Activated naive CD4-positive, alpha-beta T cell treated with anti-CD3 and anti-CD28 coated beads, Interleukin-2, amount 10 ng/mL, durations not matched to agents 7 days and 5 days (primary cell): ENCODE data around the gene ICA1.
"Not testable (repeated sequence)": the region's sequence is repeated elsewhere in the genome, so short reads cannot be mapped to it uniquely, and the experiment has no call there.

Source experiments
- CTCF ChIA-PET: fragments of 350-600 bp; sonication (Branson Sonifier 250); formaldehyde crosslinking; loops from one replicate; lab custom pipeline; 2021; ENCODE audit warnings: antibody characterized with exemption; lab: Charles Lee
- DNase-seq: peaks from one replicate; pipeline ENCODE4 v3.0.0-alpha.2; 2020
- H3K27ac Mint-ChIP-seq: one replicate; pipeline ENCODE4 v1.8.0; 2021; ENCODE audit warnings: mild to moderate bottlenecking, moderate library complexity, mixed read lengths
- H3K27me3 Mint-ChIP-seq: one replicate; pipeline ENCODE4 v1.8.0; 2021; ENCODE audit warnings: mild to moderate bottlenecking, mixed read lengths
- H3K36me3 Mint-ChIP-seq: one replicate; pipeline ENCODE4 v1.8.0; 2021; ENCODE audit warnings: mixed read lengths
- H3K4me1 Mint-ChIP-seq: one replicate; pipeline ENCODE4 v1.8.0; 2021; ENCODE audit warnings: mixed read lengths
- H3K4me3 Mint-ChIP-seq: one replicate; pipeline ENCODE4 v1.8.0; 2021; ENCODE audit warnings: mild to moderate bottlenecking, moderate library complexity, mixed read lengths
- H3K9me3 Mint-ChIP-seq: one replicate; pipeline ENCODE4 v1.8.0; 2021; ENCODE audit warnings: mixed read lengths

ICA1 gene

DNA sequence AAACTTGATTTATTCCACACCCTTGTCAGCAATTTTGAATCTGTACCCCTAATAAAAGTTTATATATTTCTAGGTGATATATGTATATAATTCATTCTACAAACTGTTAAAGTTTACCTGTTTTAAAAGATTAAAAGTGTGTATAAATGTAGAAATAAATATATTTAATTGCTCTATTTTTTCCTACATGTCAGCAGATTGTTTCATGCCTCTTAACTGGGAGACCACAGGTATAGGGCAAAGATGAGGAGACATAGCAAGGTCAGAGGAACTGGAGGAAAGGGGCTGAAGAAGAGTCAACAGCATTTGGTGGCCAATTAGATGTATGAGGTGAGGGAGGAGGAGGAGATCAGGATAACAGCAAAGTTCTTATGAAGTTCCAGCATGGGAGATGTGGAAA lies 183.5 kb downstream of the ICA1 start:
- H3K27ac Mint-ChIP-seq = no peak overlapping the region

DNA sequence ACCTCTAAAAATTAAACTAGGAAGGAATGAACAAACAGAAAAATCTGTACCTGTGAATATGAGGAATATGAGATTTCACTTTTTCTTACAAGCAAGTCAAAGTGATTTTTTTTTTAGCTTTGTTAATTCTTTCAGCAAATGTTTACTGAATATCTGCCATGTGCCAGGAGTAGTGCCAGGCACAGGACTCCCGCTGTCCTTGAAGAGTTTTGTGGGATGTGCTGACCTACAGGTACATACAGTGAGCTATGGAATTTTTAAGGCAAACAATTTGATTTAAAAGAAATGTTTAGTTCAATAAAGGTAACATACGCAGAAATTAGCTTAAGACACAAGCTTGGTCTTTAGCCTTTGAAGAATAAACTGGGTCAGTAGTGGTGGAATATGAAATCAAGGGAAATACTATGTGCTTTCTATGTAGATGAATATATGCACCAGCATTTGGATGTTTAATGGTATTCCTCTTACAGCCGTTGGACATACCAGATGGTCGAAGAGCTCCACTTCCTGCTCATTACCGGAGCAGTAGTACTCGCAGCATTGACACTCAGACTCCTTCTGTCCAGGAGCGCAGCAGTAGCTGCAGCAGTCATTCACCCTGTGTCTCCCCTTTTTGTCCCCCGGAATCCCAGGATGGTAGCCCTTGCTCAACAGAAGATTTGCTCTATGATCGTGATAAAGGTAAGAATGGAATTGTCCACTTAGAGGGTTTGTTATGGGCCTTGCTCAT lies 191.4 kb downstream of the ICA1 start:
- H3K36me3 Mint-ChIP-seq = peaks cover 40% of the 10 kb centered on the region
- DNase-seq = no peak
- no peaks in the 10 kb centered on the region for H3K27me3 Mint-ChIP-seq
- no peaks in the 10 kb centered on the region for H3K9me3 Mint-ChIP-seq
- no peak overlapping the region for H3K4me3 Mint-ChIP-seq
- no peaks in the 10 kb centered on the region for H3K4me1 Mint-ChIP-seq
- CTCF ChIA-PET = interaction anchor here (1.5 kb wide), 1 partner anchor 14 kb away, joined by 4 read pairs; no protein-coding TSS in a partner anchor
- H3K27ac Mint-ChIP-seq = no peak overlapping the region

More for the DNA sequence above, 183.5 kb downstream of the ICA1 start:
- no peaks in the 10 kb centered on the region for H3K27me3 Mint-ChIP-seq
- H3K36me3 Mint-ChIP-seq = peaks cover 13% of the 10 kb centered on the region
- no peak overlapping the region for H3K4me3 Mint-ChIP-seq
- CTCF ChIA-PET = no interaction called here
- no peaks in the 10 kb centered on the region for H3K4me1 Mint-ChIP-seq
- H3K9me3 Mint-ChIP-seq = no peaks in the 10 kb centered on the region
- DNase-seq = no peak

DNA sequence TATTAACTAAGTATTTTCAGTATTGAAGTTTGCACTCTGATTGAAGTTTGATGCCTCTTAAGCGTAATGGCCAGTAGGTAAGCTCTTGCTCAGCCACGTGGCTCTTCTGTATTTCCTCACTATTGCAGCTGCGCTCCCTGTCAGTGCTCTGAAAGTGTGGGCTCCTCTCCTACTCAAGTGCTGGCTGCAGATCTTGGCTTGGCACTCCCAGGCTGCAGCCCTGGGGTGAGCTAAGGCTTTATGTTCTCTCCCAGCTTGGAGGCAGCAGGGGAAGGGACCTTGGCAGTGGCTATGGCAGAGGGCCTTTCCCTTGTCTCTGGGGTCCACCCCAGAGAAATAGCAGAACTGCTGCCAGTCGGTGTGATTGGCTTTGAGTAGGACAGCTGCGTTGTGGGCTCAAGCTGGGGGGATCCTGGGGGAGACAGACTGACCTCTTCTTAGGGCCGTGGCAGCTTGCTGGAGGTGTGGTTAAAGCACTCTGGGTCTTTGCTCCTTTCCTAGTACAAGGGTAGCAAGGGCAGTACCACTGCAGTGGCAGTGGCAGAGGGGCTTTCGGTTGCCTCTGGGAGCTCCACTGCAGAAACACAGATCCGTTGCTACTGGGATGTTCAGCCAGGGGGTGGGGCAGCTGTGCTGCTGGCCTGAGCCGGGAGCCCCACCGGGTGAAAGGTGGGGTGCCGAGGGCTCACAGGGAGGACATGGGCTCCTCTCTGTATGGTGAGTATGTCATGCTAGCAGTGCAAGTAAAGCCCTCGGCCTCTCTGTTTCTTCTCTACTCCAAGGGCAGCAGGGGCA lies 192.9 kb downstream of the ICA1 start:
- H3K27me3 Mint-ChIP-seq = no peaks in the 10 kb centered on the region
- peaks cover 43% of the 10 kb centered on the region for H3K36me3 Mint-ChIP-seq
- no peak for DNase-seq
- peaks cover under 1% of the 10 kb centered on the region for H3K9me3 Mint-ChIP-seq
- CTCF ChIA-PET = no interaction called here
- no peak overlapping the region for H3K27ac Mint-ChIP-seq
- no peak overlapping the region for H3K4me3 Mint-ChIP-seq
- H3K4me1 Mint-ChIP-seq = peaks cover under 1% of the 10 kb centered on the region

DNA sequence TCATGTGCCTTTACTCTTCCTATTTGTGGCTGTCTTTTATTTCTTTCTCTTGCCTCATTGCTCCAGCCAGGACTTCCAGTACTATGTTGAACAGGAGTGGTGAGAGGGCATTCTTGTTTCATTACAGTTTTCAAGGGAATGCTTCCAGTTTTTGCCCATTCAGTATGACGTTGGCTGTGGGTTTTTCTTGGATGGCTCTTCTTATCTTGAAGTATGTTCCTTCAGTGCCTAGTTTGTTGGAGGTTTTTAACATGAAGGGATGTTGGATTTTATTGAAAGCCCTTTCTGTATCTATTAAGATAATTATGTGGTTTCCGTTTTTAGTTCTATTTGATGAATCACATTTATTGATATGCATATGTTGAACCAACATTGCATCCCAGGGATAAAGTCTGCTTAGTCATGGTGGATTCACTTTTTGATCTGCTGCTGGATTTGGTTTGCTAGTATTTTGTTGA lies 196.6 kb downstream of the ICA1 start:
- Mint-ChIP-seq H3K9me3 (peaks cover 8% of the 10 kb centered on the region), H3K27me3 (no peaks in the 10 kb centered on the region), H3K27ac (no peak overlapping the region), H3K4me3 (no peak overlapping the region), H3K36me3 (peaks cover 53% of the 10 kb centered on the region), H3K4me1 (peaks cover 8% of the 10 kb centered on the region)
- CTCF ChIA-PET = interaction anchor here (1.2 kb wide), 1 partner anchor 10 kb away, joined by 3 read pairs; no protein-coding TSS in a partner anchor
- DNase-seq = no peak

DNA sequence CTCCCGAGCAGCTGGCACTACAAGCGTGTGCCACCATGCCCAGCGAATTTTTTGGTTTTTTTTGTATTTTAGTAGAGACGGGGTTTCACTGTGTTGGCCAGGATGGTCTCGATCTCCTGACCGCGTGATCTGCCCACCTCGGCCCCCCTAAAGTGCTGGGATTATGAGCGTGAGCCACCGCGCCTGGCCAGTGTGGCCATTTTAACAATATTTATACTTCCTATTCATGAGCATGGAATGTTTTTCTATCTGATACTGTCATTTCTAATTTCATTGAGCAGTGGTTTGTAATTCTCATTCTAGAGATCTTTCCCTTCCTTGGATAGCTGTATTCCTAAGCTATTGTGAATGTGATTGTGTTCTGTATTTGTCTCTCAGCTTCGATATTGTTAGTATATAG lies 197.1 kb downstream of the ICA1 start:
- no peak overlapping the region for H3K4me3 Mint-ChIP-seq
- H3K4me1 Mint-ChIP-seq = peaks cover 8% of the 10 kb centered on the region
- peaks cover 55% of the 10 kb centered on the region for H3K36me3 Mint-ChIP-seq
- no peak overlapping the region for H3K27ac Mint-ChIP-seq
- H3K9me3 Mint-ChIP-seq = peaks cover 8% of the 10 kb centered on the region
- no peaks in the 10 kb centered on the region for H3K27me3 Mint-ChIP-seq
- DNase-seq = no peak
- CTCF ChIA-PET = no interaction called here

DNA sequence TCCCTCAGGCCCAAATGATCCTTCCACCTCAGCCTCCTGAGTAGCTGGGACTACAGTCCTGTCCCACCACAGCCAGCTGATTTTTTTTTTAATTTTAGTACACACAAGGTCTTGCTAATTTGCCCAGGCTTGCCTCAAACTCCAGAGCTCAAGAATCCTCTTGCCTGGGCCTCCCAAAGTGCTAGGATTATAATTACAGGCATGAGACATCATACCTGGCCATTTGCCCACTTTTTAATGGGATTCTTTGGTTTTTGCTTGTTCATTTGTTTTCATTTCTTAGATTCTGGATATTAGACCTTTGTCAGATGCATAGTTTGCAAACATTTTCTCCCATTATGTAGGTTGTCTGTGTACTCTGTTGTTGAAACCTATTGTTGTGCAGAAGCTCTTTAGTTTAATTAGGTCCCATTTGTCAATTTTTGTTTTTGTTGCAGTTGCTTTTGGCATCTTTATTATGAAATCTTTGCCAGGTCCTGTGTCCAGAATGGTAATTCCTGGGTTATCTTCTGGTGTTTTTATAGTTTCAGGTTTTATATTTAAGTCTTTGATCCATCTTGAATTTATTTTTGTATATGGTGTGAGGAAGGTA lies 198.2 kb downstream of the ICA1 start:
- CTCF ChIA-PET = no interaction called here
- no peaks in the 10 kb centered on the region for H3K27me3 Mint-ChIP-seq
- H3K4me3 Mint-ChIP-seq = no peak overlapping the region
- no peak for DNase-seq
- peaks cover 8% of the 10 kb centered on the region for H3K4me1 Mint-ChIP-seq
- peaks cover 8% of the 10 kb centered on the region for H3K9me3 Mint-ChIP-seq
- H3K36me3 Mint-ChIP-seq = peaks cover 55% of the 10 kb centered on the region
- H3K27ac Mint-ChIP-seq = no peak overlapping the region

DNA sequence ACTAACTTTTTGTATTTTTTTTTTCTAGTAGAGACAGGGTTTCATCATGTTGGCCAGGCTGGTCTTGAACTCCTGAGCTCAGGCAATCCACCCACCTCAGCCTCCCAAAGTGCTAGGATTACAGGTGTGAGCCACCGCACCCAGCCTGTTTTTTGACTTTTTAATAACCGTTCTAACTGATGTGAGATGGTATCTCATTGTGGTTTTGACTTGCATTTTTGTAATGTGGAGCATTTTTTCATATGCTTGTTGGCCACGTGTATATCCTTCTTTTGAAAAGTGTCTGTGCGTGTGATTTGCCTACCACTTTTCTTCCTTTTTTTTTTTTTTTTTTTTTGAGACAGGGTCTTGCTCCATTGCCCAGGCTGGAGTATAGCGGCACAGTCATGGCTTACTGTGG lies 198.7 kb downstream of the ICA1 start:
- H3K4me1 Mint-ChIP-seq, H3K4me3 Mint-ChIP-seq, H3K27ac Mint-ChIP-seq, CTCF ChIA-PET, H3K9me3 Mint-ChIP-seq, DNase-seq, H3K27me3 Mint-ChIP-seq: not testable (repeated sequence)
- peaks cover 51% of the 10 kb centered on the region for H3K36me3 Mint-ChIP-seq
